OCI-M1 (cell line): Measurements from ENCODE around the gene DAAM2.

Source experiments
- DNase-seq: peaks from one replicate; lab custom pipeline; 2025; lab: John Stamatoyannopoulos, UW

DAAM2 gene

DNA sequence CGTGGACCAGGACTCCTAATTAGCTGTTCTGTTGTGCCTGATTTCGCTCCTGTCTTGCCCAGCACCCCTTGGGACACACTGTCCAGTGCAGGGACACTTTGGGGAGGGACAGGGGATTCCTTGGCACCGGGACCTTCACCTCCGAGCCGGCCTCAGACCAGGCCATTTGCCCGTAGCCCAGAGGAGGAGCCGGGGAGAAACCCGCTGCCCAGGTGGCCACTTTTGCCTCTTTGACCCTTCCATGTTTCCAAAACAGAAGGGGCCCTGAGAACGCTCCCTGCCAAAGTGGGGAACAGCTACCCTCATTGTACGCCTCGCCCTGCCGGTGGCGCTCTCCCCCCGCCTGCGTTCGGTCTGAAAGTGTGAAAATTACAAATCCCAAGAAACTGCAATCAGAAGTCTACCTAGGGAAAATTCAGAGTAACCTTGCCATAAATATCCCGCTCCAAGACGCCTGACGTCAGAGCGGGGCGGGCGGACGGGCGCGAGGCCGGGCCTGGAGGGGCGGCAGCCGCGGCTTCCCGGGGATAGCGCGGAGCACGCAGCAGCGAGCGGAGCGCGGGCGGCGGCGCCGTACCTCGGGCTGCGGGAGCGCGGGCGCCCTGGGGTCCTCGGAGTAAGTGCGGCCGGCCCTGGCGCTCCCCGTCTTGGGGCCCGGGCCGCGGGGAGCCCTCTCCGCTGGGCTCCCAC is at the start of gene DAAM2:
Gene DAAM2, plus strand, starts transcription at position 527 of the 690 bp plus-strand sequence. CDS start 63,927 bp downstream, outside the sequence.
- no peak for DNase-seq

DNA sequence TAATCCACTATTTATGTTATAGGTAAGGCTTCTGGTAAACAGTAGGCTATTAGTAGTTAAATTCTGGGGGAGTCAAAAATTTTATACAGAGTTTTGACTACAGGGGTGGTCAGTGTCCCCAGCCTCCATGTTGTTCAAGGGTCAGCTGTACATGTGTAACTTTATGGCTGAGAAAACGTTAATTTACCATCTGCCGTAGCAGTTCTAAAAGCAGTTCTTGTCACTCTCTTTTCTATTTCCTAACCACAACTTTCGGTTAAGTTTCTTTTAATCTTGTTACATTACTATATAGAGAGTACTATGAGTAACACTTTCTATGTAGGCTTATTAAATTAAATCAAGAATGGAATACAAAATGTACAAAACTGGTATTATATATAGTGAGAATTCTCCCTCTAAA is 45.4 kb upstream of the DAAM2 start:
- DNase-seq = no peak

DNA sequence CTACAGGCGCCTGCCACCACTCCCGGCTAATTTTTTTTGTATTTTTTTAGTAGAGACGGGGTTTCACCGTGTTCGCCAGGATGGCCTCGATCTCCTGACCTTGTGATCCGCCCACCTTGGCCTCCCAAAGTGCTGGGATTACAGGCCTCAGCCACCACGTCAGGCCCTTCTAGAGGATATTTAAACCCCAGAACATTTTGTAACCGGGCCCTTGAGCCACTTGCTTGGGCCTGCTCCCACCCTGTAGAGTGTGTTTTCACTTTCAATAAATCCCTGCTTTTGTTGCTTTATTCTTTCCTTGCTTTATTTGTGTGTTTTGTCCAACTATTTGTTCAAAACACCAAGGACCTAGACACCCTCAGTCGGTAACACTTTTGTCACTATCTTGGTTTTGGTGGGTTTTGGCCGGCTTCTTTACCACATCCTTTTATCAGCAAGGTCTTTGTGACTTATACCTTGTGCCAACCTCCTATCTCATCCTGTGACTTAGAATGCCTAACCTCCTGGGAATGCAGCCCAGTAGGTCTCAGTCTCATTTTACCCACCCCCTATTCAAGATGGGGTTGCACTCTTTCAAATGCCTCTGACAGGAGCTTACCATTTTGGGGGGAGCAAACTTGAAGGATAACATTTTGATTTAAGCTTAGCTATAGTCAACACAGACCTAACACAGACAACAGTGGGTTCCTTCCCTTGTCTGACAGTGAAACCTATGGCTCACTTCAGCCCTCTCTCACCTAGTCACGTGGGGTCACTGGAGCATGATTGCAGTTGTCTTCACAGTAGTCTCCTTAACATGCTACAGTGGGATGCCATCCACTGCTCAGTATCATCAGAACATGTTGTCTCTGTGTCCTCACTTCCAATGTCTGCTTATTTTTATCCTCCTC is 39.1 kb upstream of the DAAM2 start:
- no peak for DNase-seq

DNA sequence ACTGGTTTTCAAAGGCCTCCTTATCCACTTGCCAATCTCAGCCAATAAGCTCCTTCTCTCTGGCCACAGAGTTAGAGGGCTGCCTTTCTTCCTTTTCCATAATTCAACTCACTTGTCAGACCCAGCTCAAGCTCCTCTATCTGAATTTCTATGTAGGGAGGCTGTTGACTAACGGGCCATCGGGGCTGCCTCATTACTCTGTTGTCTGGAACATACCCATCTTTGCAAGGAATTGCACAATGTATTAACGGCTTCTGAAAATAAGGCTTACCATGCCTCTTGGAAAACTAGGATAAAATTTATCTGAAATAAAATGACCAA is 38.5 kb upstream of the DAAM2 start:
- peak; percentile 49 for DNase-seq

GRCh38 chr6:39754514-39755115 is 37.6 kb upstream of the DAAM2 start:
- no peak for DNase-seq

- no peak for DNase-seq
Observed at GRCh38 chr6:39755231-39755630, 36.9 kb upstream of the DAAM2 start.

DNA sequence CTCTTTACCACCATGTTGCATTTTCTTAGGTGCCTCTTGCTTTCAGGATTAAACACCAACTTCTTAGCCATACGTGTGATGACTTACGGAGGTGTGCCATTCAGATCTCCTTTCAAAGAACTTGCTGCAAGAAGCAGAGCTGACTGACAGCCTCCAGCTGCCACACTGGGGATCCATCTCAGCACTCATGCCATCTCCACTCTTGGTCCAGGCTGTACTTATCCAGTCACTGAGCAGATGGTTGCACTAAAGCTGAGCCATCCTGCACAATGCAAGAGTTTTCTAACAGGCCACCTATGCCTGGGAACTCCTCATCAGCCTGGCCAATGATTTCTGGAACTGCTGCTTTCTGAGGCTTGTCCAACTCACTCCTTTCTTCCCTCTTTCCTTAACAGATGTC is 35.6 kb upstream of the DAAM2 start:
- no peak for DNase-seq

DNA sequence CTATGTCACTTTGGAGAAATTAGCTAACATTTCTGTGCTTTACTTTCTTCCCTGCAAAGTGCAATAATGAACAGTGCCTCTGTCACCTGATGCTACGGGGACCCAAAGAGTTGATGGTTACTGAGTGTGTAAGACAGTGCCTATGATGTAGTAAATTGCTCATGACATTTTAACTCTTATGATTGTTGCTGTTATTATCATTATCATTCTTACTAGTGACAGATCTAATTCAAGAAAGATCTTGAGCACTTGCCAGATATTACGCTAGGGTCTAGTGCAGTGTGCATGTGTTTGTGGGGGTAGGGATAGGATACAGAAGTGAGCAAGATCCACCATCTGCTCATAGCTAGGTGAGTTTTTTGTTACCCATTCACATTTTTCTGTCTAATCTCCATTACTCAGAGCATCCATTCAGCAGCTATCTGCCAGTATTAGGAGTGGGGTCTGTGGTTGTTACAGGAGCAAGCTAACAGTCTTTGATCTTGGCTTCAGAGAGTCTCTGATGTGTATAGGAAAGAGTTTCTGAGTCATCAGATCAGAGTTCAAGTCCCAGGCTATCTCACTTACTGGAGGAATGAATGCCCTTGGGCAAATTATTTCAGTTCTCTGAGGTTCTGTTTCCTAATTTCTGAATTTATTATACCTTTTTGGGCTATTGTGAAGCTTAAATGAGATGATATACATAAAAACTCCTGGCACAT is 33.1 kb upstream of the DAAM2 start:
- no peak for DNase-seq

- no peak for DNase-seq
Observed at GRCh38 chr6:39760226-39760952, 31.8 kb upstream of the DAAM2 start.

GRCh38 chr6:39765508-39766065 is 26.6 kb upstream of the DAAM2 start:
- no peak for DNase-seq

- no peak for DNase-seq
Observed at GRCh38 chr6:39769012-39769411, 23.2 kb upstream of the DAAM2 start.

DNA sequence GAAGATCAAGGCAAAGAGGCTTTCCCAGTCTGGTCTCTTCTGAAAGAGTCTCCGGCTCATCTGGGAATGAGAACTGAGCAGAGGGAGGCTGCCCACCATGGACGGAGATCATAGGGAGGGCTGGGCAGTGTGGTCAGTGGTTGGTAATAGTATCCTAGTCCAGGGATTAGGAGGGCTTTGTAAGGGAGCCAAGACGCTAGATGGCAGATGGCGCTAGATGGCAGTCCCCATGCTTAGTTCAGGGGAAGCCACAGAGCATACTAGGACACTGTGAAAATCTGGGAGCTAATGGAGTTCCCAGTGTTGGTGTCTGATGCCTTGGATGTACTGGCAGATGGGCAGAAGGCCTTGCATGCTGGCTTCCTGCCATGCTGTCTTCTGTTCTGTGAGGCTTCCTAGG is 21.7 kb upstream of the DAAM2 start:
- no peak for DNase-seq

DNA sequence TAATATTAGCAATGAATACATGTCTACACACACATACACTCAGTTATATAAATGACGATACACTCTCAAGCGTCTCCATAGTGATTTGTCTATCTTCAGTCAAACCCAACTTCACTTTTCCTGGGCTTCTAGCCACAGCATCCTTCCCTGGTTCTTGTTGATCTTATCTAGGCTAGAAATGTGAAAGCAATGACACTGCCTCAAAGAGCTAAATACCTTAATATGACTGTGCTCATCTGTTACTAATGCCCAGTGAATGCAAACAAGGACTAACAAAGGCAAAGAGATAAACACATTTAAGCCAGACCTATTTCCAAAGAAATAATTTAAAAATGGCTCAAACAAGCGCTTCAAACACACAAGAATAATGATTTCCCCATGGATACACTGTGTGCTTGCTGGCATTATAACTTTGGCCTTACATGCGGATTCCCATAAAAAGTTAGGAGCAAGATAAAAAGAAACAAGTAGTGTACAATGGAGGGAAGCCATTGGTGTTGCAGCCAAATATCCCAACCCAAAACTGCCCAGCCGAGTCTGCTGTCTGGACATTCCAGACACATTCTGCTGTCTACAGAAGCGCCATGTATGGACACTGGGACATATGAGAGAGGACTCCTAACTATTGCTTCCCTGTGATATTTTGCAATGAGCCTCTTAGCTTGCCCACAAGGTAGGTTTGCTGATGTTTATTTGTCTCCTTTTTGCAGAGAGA is 19.5 kb upstream of the DAAM2 start:
- no peak for DNase-seq

GRCh38 chr6:39773782-39774181 is 18.4 kb upstream of the DAAM2 start:
- no peak for DNase-seq

DNA sequence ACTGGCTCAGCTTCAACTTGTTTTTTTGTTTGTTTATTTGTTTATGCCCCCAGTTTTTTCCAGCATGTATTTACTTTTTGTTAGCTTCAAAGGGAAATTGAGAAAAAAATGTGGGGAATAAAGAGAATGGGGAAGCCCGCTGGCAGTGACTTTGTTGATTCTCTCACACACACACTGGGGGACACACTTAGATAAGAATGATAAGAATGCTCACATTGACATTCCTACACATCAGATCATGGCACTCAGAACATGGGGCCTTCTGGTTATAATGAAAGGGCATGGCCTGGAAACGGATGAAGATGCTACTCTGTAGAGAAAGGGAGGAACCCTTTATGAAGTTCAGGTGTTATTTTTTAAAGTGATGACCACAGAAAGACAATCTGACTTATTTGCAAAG is 15.6 kb upstream of the DAAM2 start:
- DNase-seq = no peak

DNA sequence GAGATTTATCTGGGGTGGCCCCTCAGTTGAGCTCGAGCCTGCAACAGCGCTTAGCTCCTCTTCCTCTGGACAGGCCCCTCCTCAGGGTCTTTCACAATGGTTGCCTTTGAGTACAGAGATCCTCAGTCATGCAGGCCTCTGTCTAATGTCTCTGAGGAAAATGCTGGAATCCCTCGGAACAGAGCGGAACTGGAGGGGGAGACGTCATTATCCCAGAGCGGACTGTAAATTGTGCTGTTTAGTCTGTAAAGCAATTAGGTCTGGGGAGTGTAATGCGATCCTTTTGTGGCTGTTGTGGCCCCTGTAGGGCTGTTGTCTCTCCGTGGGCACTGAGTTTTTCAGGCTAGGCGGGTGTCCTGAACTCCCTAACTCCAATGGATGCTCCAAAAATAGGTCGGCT is 15.0 kb upstream of the DAAM2 start:
- no peak for DNase-seq

- DNase-seq = no peak
Observed at GRCh38 chr6:39777661-39778060, 14.5 kb upstream of the DAAM2 start.

DNA sequence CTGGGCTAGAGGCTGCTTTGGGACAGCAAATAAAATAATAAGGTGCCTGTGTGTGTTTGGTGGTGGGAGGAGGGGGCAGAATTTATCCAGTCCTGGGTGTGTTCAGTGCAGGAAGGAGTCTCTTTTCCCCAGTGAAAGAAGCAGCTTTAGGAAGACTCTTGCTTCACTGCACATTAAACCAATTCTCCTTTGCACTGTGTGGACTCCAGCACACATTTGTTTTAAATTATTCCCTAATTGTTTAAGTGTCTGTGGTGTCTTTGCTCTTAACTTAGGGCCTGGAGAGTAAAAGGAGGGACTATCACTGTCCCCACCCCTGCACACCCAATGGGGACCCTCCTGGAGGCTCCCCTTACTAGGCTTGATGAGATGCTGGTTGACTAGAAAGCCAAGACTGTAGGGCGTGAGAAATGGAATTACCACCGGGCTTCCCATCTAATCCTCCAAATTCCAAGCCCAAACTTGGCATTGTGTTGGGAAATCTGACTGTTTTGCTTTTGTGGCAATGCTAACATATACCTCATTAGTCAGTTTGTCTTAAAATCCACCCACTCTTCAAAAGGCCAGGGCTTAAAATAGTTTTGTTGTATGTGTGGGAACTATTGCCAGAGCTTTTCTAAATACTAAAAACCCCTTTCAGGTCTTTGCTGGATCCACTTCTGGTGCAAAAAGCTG is 13.5 kb upstream of the DAAM2 start:
- DNase-seq = no peak

- no peak for DNase-seq
Observed at GRCh38 chr6:39785281-39785680, 6.9 kb upstream of the DAAM2 start.

GRCh38 chr6:39786649-39787048 is 5.5 kb upstream of the DAAM2 start:
- no peak for DNase-seq
